ENCODE measurements around the gene ARID4B. TPM values are rescaled to one million over a fixed set of nuclear protein-coding genes. Genes with fewer than 3 reads are reported as not detected.

Gene ARID4B
- total and polyA plus RNA-seq, 2 of the 13 experiments (the other 11 are each of a cell fraction or from before 2014, with no cell fraction given), result 9.7 to 24.6 TPM

GRCh38 chr1:235295902-235296350, 32.1 kb downstream of the ARID4B start (continued):
- TF ChIP-seq ZNF570 (CRISPR knock-in tag; IDR thresholded peaks at IDR 0.05; ENCODE audit: borderline replicate concordance) (no peak), SAFB2 (CRISPR knock-in tag; IDR thresholded peaks at IDR 0.05; ENCODE audit: borderline replicate concordance, low read depth) (no peak), RAD51 (IDR thresholded peaks at IDR 0.05; ENCODE audit: borderline replicate concordance) (no peak), KDM1A (CRISPR knock-in tag; IDR thresholded peaks at IDR 0.05) (no peak), ATF7-NPFF (CRISPR knock-in tag; IDR thresholded peaks at IDR 0.05; ENCODE audit: low read depth) (no peak), ZBTB25 (CRISPR knock-in tag; IDR thresholded peaks at IDR 0.05) (0 out of 2 replicates have a peak, but pooled peaks have one; percentile 60), MEF2D (CRISPR knock-in tag; IDR thresholded peaks at IDR 0.05) (peak; percentile 67; the same call in 1 of the 2 replicates), RBM39 (IDR thresholded peaks at IDR 0.05; ENCODE audit: low read depth, low read length, poor library complexity, severe bottlenecking) (no peak), ZNF225 (CRISPR knock-in tag; IDR thresholded peaks at IDR 0.05) (no peak), SRSF1 (optimal IDR thresholded peaks at IDR 0.05; ENCODE audit: low read depth, low read length) (no peak), ZFY (CRISPR knock-in tag; IDR thresholded peaks at IDR 0.05) (peak; percentile 50; the same call in 1 of the 2 replicates), ZSCAN12 (CRISPR knock-in tag; IDR thresholded peaks at IDR 0.05) (peak; percentile 17; the same call in 1 of the 2 replicates), HOXA9 (CRISPR knock-in tag; IDR thresholded peaks at IDR 0.05; ENCODE audit: borderline replicate concordance) (no peak), SKI (IDR thresholded peaks at IDR 0.05; ENCODE audit: partially characterized antibody) (peak; percentile 57), EZH2 (conservative IDR thresholded peaks at IDR 0.05; ENCODE audit: low read depth, low read length) (no peak), ZNF10 (CRISPR knock-in tag; IDR thresholded peaks at IDR 0.05; ENCODE audit: borderline replicate concordance, low read depth) (no peak), UBTF (CRISPR knock-in tag; IDR thresholded peaks at IDR 0.05) (no peak; the same call in 1 of the 2 replicates), PLSCR1 (CRISPR knock-in tag; IDR thresholded peaks at IDR 0.05; ENCODE audit: borderline replicate concordance) (no peak), GLMP (CRISPR knock-in tag; IDR thresholded peaks at IDR 0.05; ENCODE audit: borderline replicate concordance) (no peak), FOXP4 (CRISPR knock-in tag; IDR thresholded peaks at IDR 0.05) (peak; percentile 93), PHB2 (IDR thresholded peaks at IDR 0.05; ENCODE audit: partially characterized antibody) (no peak), FOXA3 (CRISPR knock-in tag; IDR thresholded peaks at IDR 0.05) (peak; percentile 99), MED1 (CRISPR knock-in tag; IDR thresholded peaks at IDR 0.05) (peak; percentile 90)

Measured in HepG2 (cell line).